Measurements from ENCODE around the gene ZNF592.

DNA sequence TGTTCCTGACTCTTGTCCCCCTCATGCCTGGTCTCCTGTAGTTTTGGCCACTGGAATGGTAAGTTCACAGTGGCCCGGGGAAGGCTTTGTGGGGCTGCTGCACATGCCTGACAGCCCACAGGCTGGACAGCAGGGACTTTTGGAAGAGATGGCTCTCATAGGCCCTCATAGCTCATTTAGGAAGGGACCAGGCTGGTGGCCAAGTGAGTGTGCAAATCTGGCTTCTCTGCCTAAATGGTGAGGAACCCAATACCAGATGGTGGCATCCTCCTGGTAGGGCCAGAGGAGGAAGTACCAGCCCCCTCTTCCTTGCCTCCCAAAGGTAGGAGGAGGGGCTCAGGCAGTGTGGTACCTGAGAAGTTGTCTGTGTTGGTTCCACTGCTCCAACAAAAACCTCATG lies 94.4 kb downstream of the ZNF592 start:
- TF ChIP-seq, protein P1, sequence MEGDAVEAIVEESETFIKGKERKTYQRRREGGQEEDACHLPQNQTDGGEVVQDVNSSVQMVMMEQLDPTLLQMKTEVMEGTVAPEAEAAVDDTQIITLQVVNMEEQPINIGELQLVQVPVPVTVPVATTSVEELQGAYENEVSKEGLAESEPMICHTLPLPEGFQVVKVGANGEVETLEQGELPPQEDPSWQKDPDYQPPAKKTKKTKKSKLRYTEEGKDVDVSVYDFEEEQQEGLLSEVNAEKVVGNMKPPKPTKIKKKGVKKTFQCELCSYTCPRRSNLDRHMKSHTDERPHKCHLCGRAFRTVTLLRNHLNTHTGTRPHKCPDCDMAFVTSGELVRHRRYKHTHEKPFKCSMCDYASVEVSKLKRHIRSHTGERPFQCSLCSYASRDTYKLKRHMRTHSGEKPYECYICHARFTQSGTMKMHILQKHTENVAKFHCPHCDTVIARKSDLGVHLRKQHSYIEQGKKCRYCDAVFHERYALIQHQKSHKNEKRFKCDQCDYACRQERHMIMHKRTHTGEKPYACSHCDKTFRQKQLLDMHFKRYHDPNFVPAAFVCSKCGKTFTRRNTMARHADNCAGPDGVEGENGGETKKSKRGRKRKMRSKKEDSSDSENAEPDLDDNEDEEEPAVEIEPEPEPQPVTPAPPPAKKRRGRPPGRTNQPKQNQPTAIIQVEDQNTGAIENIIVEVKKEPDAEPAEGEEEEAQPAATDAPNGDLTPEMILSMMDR (conservative IDR thresholded peaks at IDR 0.05 in 1 of 2, IDR thresholded peaks at IDR 0.05 in 1 of 2; ENCODE audit: extremely low read depth in 1 of 2, insufficient read depth in 1 of 2, low read depth in 1 of 2, low read length in 2 of 2), result no peak
- TF ChIP-seq EZH2 (IDR thresholded peaks at IDR 0.05; ENCODE audit: borderline replicate concordance, low read length), result no peak
